Panc1 (cell line): Measurements from ENCODE around the gene HOXD3. TPM values are rescaled to one million over a fixed set of nuclear protein-coding genes. Genes with fewer than 3 reads are reported as not detected.

Source experiments
- ATAC-seq: fragments of 200-7000 bp; cut with Tn5 transposase; 2 replicates; pipeline ENCODE4 v1.9.1; 2020; ENCODE audit warnings: mild to moderate bottlenecking, moderate library complexity
- BruUV-seq: library from RNA; stranded (reverse); fragments of 400-500 nt; replicated peaks from 2 replicates; lab custom pipeline; 2021; lab: Mats Ljungman, UMichigan
- CTCF ChIA-PET: fragments of 300-600 bp; sonication (Branson Sonifier 250); formaldehyde crosslinking; loops from one replicate; lab custom pipeline; 2022; ENCODE audit warnings: antibody characterized with exemption; lab: Charles Lee
- POLR2A ChIA-PET: fragments of 300-600 bp; sonication (Branson Sonifier 250); formaldehyde crosslinking; loops from one replicate; lab custom pipeline; 2022; ENCODE audit warnings: antibody characterized with exemption; lab: Charles Lee
- DNase-seq: peaks from one replicate; pipeline ENCODE4 v3.0.0-alpha.2; 2010; ENCODE audit warnings: low read depth, low spot score
- H3K27ac ChIP-seq: 2 replicates; pipeline ENCODE4 v1.5.1; 2011; ENCODE audit warnings: mild to moderate bottlenecking, low read length, inconsistent platforms
- H3K27me3 ChIP-seq: fragments of 200-500 bp; sonication (Bioruptor generic); 2 replicates; pipeline ENCODE4 v1.6.0; 2014; ENCODE audit warnings: low read length, inconsistent platforms; ENCODE audit not compliant: control insufficient read depth, insufficient read depth
- H3K36me3 ChIP-seq: fragments of 200-500 bp; sonication (Bioruptor generic); 2 replicates; pipeline ENCODE4 v1.5.1; 2014; ENCODE audit warnings: inconsistent platforms, mild to moderate bottlenecking, low read length, moderate library complexity; ENCODE audit not compliant: control insufficient read depth, insufficient read depth
- H3K4me1 ChIP-seq: 2 replicates; pipeline ENCODE4 v1.5.1; 2011; ENCODE audit warnings: inconsistent platforms, mild to moderate bottlenecking, low read length, moderate library complexity; ENCODE audit not compliant: control insufficient read depth, insufficient read depth
- H3K4me3 ChIP-seq, 2 experiments: 2 replicates each; pipeline ENCODE4 v1.5.1; 2011 to 2012; ENCODE audit warnings: low read depth in 2 of 2, low read length in 2 of 2, mild to moderate bottlenecking in 2 of 2, inconsistent platforms in 1 of 2, moderate library complexity in 1 of 2
- H3K9me3 ChIP-seq: fragments of 200-500 bp; sonication (Bioruptor generic); 2 replicates; pipeline ENCODE4 v1.5.1; 2014; ENCODE audit warnings: low read depth, mild to moderate bottlenecking, inconsistent platforms, low read length, moderate library complexity; ENCODE audit not compliant: control insufficient read depth, insufficient read depth
- POLR2AphosphoS5 ChIP-seq: IDR thresholded peaks from 2 replicates; pipeline ENCODE4 v1.6.1; 2012; ENCODE audit warnings: mild to moderate bottlenecking, low read depth, low read length, moderate library complexity
- REST ChIP-seq, 2 experiments: IDR thresholded peaks; 2 replicates each; pipeline ENCODE4 v1.6.1; 2011 to 2012; ENCODE audit warnings: low read depth in 2 of 2, control low read depth in 1 of 2, low read length in 1 of 2, mild to moderate bottlenecking in 1 of 2, moderate library complexity in 1 of 2; ENCODE audit not compliant: insufficient read depth in 1 of 2
- SIN3A ChIP-seq: IDR thresholded peaks from 2 replicates; pipeline ENCODE4 v1.6.1; 2012; ENCODE audit warnings: low read depth, mild to moderate bottlenecking, low read length, moderate library complexity, borderline replicate concordance; ENCODE audit not compliant: insufficient read depth
- TCF7L2 ChIP-seq: IDR thresholded peaks from 2 replicates; pipeline ENCODE4 v1.6.1; 2011; ENCODE audit warnings: mild to moderate bottlenecking, low read depth, low read length, inconsistent platforms
- in situ Hi-C: cut with HindIII; loops from 2 replicates; pipeline ENCODE4 v1.10.0; 2016; ENCODE audit warnings: low sequenced_read_pairs, low pct_unique_long_range_greater_than_20kb
- intact Hi-C: fragments of 100-400 bp; cut with micrococcal nuclease; formaldehyde crosslinking; loops from one replicate; pipeline ENCODE4 v1.10.0; 2022; ENCODE audit not compliant: unreplicated experiment
- total RNA-seq: library from RNA; stranded (reverse); gene quantifications from one replicate; pipeline ENCODE4 v1.2.1, GENCODE V29; 2021; ENCODE audit not compliant: unreplicated experiment
- TF ChIP-seq, protein P1 (sequence below): fragments of 450-650 bp; IDR thresholded peaks from 2 replicates; pipeline ENCODE4 v1.5.1; 2017; ENCODE audit warnings: mild to moderate bottlenecking

HOXD3 gene
- total RNA-seq, 1 experiment from 2014 or later = 1.8 TPM

DNA sequence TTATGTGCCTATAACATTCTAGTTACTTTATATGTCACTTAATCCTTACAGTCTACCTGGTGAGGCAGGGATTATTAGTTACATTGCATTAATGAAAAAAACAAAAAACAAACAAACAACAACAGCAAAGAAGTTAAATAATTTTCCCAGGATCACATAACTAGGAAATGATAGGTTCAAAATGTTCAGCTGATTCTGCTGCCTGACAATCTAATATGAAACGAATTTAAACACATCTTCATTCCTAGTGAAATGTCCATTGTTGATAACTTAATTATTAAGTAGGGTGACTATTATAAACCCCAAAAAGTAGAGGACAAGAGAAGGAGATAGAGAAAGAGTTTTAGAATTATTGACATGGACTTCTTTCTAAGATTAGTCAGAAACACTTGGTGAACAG lies 54.0 kb downstream of the HOXD3 start:
- ChIA-PET POLR2A (no interaction called here), CTCF (no interaction called here)
- H3K9me3 ChIP-seq = no peaks in the 10 kb centered on the region
- H3K36me3 ChIP-seq = no peaks in the 10 kb centered on the region
- DNase-seq (no peak), ATAC-seq (no peak)
- peaks cover 4% of the 10 kb centered on the region for H3K27me3 ChIP-seq
- TF ChIP-seq, protein P1, sequence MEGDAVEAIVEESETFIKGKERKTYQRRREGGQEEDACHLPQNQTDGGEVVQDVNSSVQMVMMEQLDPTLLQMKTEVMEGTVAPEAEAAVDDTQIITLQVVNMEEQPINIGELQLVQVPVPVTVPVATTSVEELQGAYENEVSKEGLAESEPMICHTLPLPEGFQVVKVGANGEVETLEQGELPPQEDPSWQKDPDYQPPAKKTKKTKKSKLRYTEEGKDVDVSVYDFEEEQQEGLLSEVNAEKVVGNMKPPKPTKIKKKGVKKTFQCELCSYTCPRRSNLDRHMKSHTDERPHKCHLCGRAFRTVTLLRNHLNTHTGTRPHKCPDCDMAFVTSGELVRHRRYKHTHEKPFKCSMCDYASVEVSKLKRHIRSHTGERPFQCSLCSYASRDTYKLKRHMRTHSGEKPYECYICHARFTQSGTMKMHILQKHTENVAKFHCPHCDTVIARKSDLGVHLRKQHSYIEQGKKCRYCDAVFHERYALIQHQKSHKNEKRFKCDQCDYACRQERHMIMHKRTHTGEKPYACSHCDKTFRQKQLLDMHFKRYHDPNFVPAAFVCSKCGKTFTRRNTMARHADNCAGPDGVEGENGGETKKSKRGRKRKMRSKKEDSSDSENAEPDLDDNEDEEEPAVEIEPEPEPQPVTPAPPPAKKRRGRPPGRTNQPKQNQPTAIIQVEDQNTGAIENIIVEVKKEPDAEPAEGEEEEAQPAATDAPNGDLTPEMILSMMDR = no peak
- no peak for TF ChIP-seq SIN3A
- TF ChIP-seq POLR2AphosphoS5 = no peak
- TF ChIP-seq REST (IDR thresholded peaks at IDR 0.05; ENCODE audit: insufficient read depth in 1 of 2, low read depth in 2 of 2, low read length in 1 of 2) = no peak
- no peaks in the 10 kb centered on the region for H3K4me1 ChIP-seq
- in situ Hi-C loops (no loop called here), intact Hi-C loops (no loop called here)
- no peak overlapping the region for H3K4me3 ChIP-seq
- H3K27ac ChIP-seq = no peak overlapping the region
- no TSS peak for BruUV-seq

DNA sequence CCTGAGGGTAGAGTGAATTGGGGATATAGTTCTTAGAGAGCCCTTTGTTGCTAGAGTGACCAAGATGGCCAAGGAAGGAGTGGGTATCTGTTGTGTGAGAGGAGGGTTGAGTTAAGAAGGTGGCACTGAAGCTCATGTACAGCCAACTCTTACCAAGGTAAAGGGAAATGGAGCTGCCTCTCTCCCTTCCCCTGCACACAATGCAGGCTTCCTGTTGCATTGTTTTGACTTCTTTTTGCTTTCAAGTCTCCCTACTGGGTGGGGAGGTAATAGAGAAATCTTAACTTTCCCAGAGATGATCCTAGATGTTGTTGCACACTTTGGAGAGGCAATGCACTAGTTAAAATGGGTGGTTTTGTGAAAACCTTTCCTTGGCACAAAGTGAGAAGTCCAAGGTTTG lies 55.2 kb downstream of the HOXD3 start:
- ChIA-PET CTCF (no interaction called here), POLR2A (no interaction called here)
- H3K36me3 ChIP-seq = no peaks in the 10 kb centered on the region
- H3K27ac ChIP-seq = no peak overlapping the region
- no peaks in the 10 kb centered on the region for H3K4me1 ChIP-seq
- ATAC-seq = no peak
- in situ Hi-C loops = no loop called here
- no peak for DNase-seq
- H3K4me3 ChIP-seq = no peak overlapping the region
- H3K27me3 ChIP-seq = peaks cover 6% of the 10 kb centered on the region
- H3K9me3 ChIP-seq = no peaks in the 10 kb centered on the region
- TF ChIP-seq, protein P1 = no peak
- TF ChIP-seq REST (IDR thresholded peaks at IDR 0.05; ENCODE audit: insufficient read depth in 1 of 2, low read depth in 2 of 2, low read length in 1 of 2) (no peak), TCF7L2 (no peak), POLR2AphosphoS5 (no peak), SIN3A (no peak)
- intact Hi-C loops = no loop called here
- BruUV-seq = no TSS peak
